Ishikawa (cell line): ENCODE measurements around the gene RRBP1.

Experiments
- CEBPB ChIP-seq: IDR thresholded peaks from 2 replicates; pipeline ENCODE4 v1.6.1; 2012
- CREB1 ChIP-seq: IDR thresholded peaks from 2 replicates; pipeline ENCODE4 v1.6.1; 2012; ENCODE audit warnings: low read depth
- EGR1 ChIP-seq: IDR thresholded peaks from 2 replicates; pipeline ENCODE4 v1.6.1; 2012
- EP300 ChIP-seq: IDR thresholded peaks from 2 replicates; pipeline ENCODE4 v1.6.1; 2012; ENCODE audit warnings: borderline replicate concordance
- FOXM1 ChIP-seq: IDR thresholded peaks from 2 replicates; pipeline ENCODE4 v1.6.1; 2012; ENCODE audit warnings: low read depth, borderline replicate concordance
- NFIC ChIP-seq: IDR thresholded peaks from 2 replicates; pipeline ENCODE4 v1.6.1; 2012
- RAD21 ChIP-seq: IDR thresholded peaks from 2 replicates; pipeline ENCODE4 v1.6.1; 2012; ENCODE audit warnings: low read depth
- TAF1 ChIP-seq: IDR thresholded peaks from 2 replicates; pipeline ENCODE4 v1.6.1; 2012; ENCODE audit warnings: low read depth, mild to moderate bottlenecking
- TCF12 ChIP-seq: IDR thresholded peaks from 2 replicates; pipeline ENCODE4 v1.6.1; 2012; ENCODE audit warnings: low read depth
- TEAD4 ChIP-seq: IDR thresholded peaks from 2 replicates; pipeline ENCODE4 v1.6.1; 2012
- YY1 ChIP-seq: IDR thresholded peaks from 2 replicates; pipeline ENCODE4 v1.6.1; 2012; ENCODE audit warnings: low read depth
- ZBTB7A ChIP-seq: IDR thresholded peaks from 2 replicates; pipeline ENCODE4 v1.6.1; 2012; ENCODE audit warnings: low read depth
- TF ChIP-seq, protein P1 (sequence below): IDR thresholded peaks from 2 replicates; pipeline ENCODE4 v1.6.1; 2012
- TF ChIP-seq, protein P2 (sequence below): IDR thresholded peaks from 2 replicates; pipeline ENCODE4 v1.6.1; 2012
- TF ChIP-seq, protein P3 (sequence below): IDR thresholded peaks from 2 replicates; pipeline ENCODE4 v1.6.1; 2012; ENCODE audit warnings: low read depth, mild to moderate bottlenecking

Gene RRBP1

DNA sequence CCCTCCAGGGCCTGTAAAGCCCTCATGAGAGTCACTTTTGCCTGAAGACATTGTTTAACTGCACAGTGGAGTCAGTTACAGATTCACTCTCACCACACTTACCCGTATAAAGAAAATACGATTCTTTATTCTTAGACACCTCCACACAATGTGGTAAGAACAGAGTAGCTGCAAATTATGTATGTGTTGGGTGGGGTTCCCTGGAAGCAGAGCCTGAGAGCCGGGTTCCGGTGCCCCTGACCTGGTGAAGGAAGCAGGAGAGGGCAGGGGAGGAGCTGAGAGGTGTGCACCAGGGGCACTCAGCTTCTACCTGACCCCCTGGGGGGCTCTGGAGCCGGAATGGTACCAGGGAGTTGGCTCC lies 29.2 kb upstream of the RRBP1 start:
- TF ChIP-seq CEBPB (no peak), CREB1 (no peak), FOXM1 (no peak), TEAD4 (no peak), YY1 (no peak), EP300 (no peak), TAF1 (no peak), NFIC (no peak), EGR1 (no peak), RAD21 (no peak), TCF12 (no peak), ZBTB7A (no peak)
- TF ChIP-seq, protein P1, sequence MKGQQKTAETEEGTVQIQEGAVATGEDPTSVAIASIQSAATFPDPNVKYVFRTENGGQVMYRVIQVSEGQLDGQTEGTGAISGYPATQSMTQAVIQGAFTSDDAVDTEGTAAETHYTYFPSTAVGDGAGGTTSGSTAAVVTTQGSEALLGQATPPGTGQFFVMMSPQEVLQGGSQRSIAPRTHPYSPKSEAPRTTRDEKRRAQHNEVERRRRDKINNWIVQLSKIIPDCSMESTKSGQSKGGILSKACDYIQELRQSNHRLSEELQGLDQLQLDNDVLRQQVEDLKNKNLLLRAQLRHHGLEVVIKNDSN, result no peak
- TF ChIP-seq, protein P2, sequence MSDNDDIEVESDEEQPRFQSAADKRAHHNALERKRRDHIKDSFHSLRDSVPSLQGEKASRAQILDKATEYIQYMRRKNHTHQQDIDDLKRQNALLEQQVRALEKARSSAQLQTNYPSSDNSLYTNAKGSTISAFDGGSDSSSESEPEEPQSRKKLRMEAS, result no peak
- TF ChIP-seq, protein P3, sequence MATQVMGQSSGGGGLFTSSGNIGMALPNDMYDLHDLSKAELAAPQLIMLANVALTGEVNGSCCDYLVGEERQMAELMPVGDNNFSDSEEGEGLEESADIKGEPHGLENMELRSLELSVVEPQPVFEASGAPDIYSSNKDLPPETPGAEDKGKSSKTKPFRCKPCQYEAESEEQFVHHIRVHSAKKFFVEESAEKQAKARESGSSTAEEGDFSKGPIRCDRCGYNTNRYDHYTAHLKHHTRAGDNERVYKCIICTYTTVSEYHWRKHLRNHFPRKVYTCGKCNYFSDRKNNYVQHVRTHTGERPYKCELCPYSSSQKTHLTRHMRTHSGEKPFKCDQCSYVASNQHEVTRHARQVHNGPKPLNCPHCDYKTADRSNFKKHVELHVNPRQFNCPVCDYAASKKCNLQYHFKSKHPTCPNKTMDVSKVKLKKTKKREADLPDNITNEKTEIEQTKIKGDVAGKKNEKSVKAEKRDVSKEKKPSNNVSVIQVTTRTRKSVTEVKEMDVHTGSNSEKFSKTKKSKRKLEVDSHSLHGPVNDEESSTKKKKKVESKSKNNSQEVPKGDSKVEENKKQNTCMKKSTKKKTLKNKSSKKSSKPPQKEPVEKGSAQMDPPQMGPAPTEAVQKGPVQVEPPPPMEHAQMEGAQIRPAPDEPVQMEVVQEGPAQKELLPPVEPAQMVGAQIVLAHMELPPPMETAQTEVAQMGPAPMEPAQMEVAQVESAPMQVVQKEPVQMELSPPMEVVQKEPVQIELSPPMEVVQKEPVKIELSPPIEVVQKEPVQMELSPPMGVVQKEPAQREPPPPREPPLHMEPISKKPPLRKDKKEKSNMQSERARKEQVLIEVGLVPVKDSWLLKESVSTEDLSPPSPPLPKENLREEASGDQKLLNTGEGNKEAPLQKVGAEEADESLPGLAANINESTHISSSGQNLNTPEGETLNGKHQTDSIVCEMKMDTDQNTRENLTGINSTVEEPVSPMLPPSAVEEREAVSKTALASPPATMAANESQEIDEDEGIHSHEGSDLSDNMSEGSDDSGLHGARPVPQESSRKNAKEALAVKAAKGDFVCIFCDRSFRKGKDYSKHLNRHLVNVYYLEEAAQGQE, result no peak

DNA sequence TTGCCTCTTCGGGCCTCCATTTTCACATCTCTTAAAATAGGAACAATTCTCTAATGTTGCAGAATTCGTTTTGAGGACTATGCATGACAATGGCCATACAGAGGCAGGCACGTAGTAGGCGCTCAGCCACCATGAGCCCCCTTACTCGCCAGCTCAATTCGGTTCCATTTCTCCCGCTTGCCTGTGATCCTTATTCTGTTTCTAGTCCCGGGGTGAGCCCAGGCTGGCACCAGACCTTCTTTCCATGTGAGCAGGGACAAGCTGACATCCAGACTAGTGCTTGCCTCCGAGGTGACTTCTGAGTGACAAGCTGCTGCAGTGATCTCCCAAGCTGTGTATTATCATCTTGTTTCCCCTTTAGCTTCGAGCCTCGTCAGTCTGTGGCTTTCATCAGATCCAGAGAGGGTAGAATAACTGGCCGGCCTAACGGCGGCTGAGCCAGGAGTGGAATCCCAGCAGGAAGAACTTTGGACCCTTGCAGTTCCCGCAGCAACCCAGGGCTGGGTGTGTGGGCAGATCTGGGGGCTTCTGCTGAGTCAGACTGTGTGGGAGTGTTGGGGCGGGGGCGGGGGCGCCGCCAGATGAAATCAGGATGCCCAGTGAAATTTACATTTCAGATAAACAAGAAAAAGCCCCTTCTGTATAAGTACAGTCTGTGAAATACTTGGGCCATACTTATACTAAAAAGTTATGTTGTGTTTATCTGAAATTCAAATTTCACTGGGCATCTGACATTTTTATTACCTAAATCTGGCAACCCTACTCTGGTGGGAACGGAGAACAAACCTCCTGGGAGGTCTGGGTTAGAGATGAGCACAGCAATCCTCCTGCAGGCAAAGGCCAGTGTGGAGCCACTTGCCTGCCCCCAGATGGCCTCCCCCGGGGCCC lies 28.6 kb upstream of the RRBP1 start:
- TF ChIP-seq NFIC (no peak), YY1 (no peak), TCF12 (no peak), EP300 (no peak), CEBPB (no peak), EGR1 (no peak), TEAD4 (no peak), TAF1 (no peak), RAD21 (no peak), CREB1 (no peak), ZBTB7A (no peak), FOXM1 (no peak)
- TF ChIP-seq, protein P2, result no peak
- TF ChIP-seq, protein P3, result no peak
- TF ChIP-seq, protein P1, result no peak

DNA sequence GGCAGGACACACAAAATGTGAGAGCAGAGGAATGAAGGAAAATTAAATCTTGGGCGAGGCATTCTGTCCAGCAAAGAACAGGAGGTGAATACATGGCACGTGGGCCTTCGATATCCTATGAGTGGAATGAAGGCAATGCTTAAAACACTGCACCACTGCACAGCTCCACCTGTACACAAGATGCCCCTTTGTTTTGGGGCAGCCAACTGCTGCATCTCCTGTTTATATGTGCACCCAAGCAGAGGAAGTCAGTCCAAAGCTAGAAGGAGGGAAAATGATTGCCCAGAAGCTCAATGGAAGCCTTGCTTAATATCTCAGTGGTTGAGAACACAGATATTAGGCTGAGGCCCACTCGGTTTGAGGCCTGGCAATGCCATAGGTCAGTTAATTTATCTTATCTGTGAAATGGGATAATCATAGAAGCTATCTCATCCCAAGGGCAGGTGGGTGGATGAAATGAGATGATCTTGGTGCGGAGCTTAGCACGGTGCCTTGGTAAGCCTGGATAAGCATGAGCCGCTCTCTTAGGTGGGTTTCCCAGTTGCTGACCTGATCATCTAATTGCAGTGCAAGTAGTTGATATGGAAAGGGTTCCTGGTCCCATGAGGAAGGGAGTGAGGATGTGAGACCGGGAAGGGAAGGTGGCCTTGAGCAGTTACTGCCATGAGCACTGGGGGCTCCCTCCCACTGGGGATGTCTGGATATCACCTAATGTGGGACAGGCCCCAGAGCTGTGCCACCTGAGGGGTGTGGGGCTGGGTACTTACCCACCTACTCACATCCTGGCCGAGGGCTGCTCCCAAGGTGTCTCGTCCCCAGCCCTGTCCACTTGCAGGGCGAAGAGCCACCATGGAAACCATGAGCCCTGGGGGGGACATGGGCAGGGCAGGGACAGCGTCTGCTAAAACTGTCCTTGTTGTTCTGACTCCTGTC lies 27.6 kb upstream of the RRBP1 start:
- TF ChIP-seq, protein P2, result peak; percentile 65
- TF ChIP-seq, protein P1, result 0 out of 2 replicates have a peak, but pooled peaks have one; percentile 29
- no peak for TF ChIP-seq EP300

DNA sequence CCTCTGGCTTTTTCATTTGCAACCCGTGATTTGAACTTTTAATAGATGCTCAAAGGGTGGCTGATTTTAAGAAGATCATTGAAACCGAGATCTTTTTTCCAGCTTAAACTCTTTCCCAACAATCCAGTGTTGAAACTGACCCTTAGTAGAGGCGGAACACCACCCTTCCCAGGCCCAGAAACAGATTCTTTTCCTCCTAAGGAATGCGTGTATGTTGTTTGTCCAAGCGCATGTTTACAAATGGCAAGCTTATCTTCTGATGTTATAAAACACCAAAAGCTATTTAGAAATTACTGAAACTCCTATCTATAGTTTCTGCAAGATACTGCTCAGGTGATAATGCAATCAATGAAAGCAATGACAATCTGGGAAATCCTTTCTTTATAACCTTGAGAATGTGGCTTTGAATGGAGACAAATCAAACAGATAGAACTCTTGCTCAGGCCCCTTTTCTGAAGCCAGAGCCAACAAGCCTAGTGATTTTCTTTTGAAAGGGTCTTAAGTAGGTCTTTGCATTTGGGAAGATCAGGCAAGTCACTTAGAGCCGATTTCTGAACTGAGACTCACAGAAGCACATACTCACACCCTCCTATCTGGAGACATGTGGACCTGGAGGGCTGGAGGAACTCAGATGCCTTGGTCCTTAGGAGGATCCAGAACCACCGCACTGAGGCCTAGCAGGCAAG lies 26.8 kb upstream of the RRBP1 start:
- TF ChIP-seq, protein P2, result no peak
- TF ChIP-seq EGR1 (no peak), TAF1 (no peak), CEBPB (no peak), NFIC (no peak), YY1 (no peak), CREB1 (no peak), RAD21 (no peak), EP300 (no peak), FOXM1 (no peak), TCF12 (no peak), ZBTB7A (no peak), TEAD4 (no peak)
- TF ChIP-seq, protein P1, result no peak
- TF ChIP-seq, protein P3, result no peak
